NCI-H1048 (cell line): ENCODE measurements around the gene CSF3.
"Not testable (repeated sequence)": the region's sequence is repeated elsewhere in the genome, so short reads cannot be mapped to it uniquely, and the experiment has no call there.

Source experiments
- DNase-seq: peaks from one replicate; lab custom pipeline; 2025; lab: John Stamatoyannopoulos, UW

CSF3 gene

DNA sequence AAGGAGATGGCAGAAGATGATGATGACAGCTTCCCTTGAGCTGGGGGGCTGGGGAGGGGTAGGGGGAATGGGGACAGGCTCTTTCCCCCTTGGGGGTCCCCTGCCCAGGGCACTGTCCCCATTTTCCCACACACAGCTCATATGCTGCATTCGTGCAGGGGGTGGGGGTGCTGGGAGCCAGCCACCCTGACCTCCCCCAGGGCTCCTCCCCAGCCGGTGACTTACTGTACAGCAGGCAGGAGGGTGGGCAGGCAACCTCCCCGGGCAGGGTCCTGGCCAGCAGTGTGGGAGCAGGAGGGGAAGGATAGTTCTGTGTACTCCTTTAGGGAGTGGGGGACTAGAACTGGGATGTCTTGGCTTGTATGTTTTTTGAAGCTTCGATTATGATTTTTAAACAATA lies 17.7 kb upstream of the CSF3 start:
- DNase-seq = no peak

DNA sequence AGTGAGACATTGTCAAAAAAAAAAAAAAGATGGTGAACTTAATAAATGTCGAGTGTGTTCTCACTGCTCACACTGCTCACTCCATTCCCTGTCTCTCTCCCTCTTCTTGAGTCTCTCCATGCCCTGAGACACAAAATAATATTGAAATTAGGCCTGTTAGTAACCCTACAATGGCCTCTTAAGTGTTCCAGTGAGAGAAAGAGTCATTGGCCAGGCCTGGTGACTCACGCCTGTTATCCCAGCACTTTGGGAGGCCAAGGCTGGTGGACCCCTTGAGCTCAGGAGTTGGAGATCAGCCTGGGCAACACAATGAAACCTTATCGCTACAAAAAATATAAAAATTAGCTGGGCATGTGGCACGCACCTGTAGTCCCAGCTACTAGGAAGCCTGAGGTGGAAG lies 16.2 kb upstream of the CSF3 start:
- no peak for DNase-seq

DNA sequence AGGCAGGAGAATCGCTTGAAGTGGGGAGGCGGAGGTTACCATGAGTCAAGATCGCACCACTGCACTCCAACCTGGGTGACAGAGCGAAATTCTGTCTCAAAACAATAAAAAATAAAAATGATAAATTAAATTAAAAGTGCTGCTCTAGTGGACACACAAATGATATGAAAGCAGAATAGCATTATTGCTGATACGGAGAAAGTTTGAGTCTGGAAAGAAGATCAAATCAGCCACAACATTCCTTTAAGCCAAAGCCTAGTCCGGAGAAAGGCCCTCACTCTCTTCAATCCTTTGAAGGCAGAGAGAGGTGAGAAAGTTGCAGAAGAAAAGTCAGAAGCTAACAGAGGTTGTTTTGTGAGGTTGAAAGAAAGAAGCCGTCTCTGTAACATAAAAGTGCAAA lies 15.1 kb upstream of the CSF3 start:
- DNase-seq = no peak

DNA sequence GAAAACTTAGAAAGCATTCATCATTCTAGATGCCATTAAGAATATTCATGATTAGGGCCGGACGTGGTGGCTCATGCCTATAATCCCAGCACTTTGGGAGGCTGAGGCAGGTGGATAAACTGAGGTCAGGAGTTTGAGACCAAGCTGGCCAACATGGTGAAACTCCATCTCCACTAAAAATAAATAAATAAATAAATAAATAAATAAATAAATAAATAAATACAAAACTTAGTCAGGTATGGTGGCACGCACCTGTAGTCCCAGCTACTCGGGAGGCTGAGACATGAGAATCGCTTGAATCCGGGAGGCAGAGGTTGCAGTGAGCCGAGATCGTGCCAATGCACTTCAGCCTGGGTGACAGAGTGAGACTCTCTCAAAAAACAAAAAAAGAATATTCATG lies 13.9 kb upstream of the CSF3 start:
- not testable (repeated sequence) for DNase-seq

DNA sequence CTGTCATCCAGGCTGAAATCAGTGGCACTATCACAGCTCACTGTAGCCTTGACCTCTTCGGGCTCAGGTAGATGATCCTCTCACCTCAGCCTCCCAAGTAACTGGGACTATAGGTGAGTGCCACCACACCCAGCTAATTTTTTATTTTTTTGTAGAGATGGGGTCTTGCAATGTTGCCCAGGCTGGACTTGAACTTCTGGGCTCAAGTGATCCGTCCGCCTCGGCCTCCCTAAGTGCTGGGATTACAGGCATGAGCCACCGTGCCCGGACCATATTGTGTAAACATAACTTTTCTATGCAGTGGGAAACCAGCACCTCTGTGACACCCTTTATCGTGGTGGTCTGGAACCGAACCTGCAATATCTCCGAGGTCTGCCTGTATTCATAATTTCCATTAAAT lies 11.2 kb upstream of the CSF3 start:
- DNase-seq = no peak

DNA sequence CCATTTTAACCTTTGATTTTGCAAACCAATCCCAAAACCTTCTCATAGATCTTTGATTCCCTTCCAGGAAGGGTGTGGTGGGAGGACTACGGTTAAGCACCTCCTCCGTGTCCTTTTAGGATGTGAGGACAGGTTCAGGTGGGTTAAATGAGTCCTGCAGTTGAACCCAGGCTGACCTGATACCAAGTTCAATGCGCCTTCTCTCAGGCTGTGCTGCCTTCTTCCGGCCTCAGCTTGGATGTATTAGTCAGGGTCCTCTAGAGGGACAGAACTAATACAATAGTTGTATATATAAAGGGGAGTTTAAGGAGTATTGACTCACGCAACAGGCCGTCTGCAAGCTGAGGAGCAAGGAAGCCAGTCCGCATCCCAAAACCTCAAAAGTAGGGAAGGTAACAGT lies 10.5 kb upstream of the CSF3 start:
- no peak for DNase-seq

DNA sequence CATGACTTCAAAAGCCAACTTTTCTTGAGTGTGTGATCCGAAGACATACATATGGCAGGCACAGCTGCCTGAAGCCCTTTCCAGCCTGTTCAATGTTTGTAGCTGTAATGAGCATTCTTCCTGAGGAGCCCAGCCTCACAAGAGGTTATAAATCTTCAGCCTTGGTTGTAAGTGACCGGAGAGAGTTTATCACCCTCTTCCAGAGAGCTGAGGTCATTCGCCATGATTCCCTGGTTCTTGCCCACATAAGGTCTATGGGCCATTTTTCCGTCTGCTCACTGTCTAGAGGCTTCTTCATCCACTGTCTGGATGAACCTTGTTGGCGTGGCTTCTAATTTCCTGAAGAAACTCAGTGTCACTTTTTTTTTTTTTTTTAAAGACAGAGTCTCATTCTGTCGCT lies 9.7 kb upstream of the CSF3 start:
- no peak for DNase-seq

DNA sequence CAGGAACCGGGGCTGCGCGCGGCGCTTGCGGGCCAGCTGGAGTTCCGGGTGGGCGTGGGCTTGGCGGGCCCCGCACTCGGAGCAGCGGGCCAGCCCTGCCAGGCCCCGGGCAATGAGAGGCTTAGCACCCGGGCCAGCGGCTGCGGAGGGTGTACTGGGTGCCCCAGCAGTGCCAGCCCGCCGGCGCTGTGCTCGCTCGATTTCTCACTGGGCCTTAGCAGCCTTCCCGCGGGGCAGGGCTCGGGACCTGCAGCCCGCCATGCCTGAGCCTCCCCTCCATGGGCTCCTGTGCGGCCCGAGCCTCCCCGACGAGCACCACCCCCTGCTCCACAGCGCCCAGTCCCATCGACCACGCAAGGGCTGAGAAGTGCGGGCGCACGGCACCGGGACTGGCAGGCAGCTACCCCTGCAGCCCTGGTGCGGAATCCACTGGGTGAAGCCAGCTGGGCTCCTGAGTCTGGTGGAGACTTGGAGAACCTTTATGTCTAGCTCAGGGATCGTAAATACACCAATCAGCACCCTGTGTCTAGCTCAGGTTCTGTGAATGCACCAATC lies 4.2 kb upstream of the CSF3 start:
- not testable (repeated sequence) for DNase-seq

DNA sequence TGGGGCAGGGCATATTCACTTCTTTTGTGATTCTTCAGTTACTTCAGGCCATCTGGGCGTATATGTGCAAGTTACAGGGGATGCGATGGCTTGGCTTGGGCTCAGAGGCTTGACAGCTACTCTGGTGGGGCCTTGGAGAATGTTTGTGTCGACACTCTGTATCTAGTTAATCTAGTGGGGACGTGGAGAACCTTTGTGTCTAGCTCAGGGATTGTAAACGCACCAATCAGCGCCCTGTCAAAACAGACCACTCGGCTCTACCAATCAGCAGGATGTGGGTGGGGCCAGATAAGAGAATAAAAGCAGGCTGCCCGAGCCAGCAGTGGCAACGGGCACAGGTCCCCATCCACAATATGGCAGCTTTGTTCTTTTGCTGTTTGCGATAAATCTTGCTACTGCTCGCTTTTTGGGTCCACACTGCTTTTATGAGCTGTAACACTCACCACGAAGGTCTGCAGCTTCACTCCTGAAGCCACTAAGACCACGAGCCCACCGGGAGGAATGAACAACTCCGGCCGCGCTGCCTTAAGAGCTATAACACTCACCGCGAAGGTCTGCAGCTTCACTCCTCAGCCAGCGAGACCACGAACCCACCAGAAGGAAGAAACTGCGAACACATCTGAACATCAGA lies 3.1 kb upstream of the CSF3 start:
- not testable (repeated sequence) for DNase-seq

DNA sequence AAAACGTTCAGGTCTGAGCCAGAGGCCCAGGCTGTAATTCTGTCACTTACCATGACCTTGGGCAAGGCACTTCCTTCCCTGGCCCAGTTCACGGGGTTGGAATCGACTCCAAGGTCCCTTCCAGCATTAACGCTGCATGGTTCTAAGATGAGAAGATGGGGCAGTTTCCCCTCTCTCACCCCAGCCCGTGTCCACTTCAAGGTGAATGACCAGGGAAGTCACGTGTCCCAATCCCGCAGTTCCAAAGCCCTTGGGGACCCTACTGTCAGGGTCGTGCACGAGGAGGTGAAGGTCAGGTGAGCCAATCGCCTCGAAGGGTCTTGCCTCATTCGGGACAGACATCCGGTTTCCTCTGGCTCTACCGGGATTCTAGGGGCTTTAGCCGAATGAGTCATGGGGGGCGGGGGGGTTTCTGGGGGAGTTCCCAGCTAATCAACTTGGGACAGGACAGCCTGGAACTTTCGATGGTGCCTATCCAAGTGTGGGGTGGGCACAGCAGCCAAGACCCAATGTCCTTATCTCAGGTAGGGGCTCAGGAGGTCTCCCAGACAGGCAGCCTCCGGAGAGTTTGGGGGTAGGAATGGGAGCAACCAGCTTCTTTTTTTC lies 762 bp upstream of the CSF3 start:
- no peak for DNase-seq

DNA sequence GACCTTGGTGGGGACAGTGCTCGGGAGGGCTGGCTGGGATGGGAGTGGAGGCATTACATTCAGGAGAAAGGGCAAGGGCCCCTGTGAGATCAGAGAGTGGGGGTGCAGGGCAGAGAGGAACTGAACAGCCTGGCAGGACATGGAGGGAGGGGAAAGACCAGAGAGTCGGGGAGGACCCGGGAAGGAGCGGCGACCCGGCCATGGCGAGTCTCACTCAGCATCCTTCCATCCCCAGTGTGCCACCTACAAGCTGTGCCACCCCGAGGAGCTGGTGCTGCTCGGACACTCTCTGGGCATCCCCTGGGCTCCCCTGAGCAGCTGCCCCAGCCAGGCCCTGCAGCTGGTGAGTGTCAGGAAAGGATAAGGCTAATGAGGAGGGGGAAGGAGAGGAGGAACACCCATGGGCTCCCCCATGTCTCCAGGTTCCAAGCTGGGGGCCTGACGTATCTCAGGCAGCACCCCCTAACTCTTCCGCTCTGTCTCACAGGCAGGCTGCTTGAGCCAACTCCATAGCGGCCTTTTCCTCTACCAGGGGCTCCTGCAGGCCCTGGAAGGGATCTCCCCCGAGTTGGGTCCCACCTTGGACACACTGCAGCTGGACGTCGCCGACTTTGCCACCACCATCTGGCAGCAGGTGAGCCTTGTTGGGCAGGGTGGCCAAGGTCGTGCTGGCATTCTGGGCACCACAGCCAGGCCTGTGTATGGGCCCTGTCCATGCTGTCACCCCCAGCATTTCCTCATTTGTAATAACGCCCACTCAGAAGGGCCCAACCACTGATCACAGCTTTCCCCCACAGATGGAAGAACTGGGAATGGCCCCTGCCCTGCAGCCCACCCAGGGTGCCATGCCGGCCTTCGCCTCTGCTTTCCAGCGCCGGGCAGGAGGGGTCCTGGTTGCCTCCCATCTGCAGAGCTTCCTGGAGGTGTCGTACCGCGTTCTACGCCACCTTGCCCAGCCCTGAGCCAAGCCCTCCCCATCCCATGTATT lies 1.1 kb downstream of the CSF3 start:
- no peak for DNase-seq

DNA sequence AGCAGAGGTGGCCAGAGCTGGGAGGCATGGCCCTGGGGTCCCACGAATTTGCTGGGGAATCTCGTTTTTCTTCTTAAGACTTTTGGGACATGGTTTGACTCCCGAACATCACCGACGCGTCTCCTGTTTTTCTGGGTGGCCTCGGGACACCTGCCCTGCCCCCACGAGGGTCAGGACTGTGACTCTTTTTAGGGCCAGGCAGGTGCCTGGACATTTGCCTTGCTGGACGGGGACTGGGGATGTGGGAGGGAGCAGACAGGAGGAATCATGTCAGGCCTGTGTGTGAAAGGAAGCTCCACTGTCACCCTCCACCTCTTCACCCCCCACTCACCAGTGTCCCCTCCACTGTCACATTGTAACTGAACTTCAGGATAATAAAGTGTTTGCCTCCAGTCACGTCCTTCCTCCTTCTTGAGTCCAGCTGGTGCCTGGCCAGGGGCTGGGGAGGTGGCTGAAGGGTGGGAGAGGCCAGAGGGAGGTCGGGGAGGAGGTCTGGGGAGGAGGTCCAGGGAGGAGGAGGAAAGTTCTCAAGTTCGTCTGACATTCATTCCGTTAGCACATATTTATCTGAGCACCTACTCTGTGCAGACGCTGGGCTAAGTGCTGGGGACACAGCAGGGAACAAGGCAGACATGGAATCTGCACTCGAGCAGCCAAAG lies 2.3 kb downstream of the CSF3 start:
- no peak for DNase-seq

DNA sequence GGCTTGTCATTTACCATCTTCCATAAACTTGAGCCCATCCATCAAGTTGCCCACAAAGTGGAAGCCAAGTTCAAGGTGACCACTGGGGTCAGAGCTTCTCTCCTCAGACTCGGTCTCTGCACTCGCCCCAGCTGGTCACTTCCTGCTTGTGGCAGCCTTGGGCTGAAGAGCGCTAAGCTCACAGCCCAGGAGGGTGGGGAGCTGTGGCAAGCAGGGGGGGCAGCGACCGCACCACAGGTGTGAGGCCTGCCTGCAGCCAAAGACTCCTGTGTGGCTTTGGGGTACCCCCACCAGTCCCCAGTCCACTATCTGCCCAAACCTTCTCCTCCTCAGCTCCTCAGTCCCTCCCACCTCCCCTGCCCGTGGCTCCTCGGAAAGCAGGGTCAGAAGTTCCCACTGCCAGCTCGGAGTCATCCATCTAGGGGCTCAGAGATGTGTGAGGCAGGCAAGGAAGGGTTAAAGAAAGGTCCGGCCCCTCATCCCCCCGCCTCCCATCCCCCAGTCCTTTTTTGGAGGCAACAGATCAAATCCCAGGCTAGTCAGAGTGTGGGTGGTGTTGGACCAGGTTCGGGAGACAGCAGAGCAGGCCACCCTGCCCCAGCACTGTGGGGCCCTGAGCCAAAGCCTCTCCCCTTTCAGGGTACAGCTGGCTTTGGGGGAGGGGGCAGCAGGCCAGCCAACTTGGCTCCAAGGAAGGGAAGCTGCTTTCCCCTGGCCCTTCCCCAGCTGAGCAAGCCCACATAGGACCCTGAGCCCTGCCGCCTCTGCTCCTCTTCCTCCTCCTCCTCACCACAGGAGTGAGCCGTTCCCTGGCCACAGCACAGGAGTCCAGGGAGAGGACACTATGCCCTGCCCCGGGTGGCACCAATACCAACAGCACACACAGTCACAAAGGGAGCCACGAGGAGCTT lies 3.2 kb downstream of the CSF3 start:
- no peak for DNase-seq

DNA sequence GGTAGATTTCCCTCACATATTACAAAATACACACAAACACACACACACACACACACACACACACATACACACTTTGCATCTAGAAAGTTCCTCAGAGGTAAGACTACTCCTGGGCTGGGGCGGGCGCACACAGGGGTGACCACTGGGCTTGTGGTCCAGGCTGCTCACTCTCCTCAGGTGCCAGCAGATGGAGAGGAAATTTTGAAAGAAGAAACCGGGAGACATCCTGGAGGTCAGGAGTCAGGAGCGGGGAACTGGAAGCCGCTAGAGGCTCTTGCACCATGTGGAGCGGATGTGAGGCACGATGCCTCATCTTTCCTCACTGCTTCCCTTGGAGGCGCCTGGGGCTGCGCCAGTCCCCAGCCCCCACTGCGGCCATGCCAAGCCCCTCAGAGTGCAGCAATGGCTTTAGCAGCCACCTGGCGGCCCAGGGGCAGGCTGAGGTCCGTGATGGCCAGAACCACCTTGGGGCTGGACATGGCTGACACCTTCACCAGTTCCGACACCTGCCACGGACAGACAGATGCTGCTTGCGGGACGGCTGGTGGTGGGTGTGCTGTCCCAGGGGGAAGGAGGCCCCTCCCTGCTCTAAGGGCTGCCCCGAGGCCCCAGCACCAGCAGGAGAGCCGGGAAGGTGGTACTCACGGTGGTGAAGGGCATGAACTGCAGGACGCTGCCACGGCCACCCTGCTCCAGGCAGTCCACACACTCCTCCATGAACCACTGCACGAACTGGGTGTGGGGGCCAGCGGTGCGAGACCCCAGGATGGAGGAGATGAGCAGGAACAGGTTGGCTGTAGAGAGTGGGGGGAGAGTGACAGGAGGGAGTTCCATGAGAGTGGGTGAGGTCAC lies 4.1 kb downstream of the CSF3 start:
- no peak for DNase-seq

DNA sequence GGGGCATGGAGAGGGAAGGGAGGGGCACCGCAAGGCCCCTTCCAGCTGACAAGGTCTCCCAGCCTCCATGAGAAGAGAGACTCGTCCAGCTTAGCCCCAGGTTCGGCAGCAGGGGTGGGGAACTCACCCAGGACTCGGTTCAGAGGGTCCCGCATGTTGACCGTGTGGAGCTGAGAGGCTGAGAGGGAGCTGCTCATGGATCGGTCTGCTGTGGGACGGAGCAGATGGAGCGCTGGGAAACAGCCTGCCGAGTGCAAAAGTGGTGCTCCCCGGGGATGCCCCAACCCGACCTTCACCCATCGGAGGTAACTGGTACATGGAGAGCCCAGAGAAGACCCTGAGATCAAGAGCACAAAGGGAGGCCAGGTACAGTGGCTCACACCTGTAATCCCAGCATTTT lies 4.9 kb downstream of the CSF3 start:
- no peak for DNase-seq

DNA sequence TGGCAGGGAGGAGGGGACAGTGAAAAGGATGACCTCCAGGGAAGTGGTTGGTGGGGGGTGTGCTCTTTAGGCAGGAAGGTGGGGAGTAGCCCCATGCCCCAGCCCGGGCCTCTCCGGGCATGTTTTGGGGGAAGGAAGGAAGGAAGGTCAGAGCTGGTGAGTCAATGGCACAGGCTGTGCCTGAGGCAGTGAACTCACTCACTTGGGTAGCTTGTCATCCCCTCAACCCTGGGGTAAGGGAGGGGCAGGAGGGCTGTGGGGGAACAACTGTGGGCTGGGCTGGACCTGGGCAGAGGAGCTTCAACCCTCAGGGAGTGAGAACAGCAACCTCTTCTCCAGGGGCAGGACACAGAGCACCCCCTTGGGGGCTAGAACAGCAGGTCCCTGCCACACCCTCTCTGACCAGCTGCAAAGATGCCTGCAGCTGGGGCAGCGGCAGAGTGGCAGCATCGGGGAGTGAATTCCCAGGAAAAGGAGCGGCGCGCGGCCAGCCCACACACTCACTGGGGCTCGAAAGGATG lies 6.3 kb downstream of the CSF3 start:
- DNase-seq = no peak

DNA sequence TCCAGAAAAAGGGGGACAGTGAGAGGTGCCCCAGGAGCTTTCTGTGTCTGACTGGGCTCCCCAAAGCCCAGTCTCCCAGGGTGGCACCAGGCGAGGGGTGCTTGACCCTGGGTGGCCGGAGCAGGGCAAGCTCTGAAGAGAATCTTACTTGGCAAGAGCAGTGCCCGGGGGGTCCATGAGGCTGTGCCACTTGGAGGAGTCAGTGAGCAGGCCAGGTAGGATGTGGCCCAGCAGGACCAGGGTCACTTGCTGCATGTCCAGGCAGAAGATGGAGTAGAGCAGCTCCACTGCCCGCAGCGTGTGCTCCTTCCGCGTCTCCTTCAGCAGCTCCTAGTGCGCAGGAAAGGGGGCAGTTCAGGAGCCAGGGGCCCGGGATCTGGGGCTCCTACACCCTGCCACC lies 7.3 kb downstream of the CSF3 start:
- no peak for DNase-seq

DNA sequence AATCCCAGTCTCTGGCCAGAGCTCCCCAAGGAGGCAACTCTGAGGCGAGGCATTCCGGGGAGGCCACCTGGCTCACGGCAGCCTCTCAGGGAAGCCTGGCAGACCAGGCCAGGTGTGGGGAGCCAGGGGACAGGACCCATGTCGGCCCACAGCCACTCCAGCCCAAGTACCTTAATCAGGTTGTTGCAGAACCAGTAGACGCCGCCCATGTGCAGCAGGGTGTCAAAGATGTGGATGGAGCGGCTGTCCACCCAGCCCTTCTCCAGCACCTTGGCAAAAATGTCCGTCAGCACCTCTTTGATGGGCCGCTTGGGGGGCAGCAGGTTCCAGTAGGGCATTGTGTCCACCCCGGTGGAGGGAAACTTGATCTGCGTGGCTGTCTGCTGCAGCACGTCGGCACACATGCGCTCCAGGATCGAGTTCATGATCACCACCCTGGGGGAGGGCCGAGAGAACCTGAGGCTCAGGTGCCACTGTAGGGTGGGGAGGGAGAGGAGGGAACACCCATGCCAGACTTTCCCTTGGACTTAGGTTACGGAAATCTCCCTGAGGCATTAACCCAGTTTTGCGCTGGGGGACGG lies 7.8 kb downstream of the CSF3 start:
- no peak for DNase-seq

DNA sequence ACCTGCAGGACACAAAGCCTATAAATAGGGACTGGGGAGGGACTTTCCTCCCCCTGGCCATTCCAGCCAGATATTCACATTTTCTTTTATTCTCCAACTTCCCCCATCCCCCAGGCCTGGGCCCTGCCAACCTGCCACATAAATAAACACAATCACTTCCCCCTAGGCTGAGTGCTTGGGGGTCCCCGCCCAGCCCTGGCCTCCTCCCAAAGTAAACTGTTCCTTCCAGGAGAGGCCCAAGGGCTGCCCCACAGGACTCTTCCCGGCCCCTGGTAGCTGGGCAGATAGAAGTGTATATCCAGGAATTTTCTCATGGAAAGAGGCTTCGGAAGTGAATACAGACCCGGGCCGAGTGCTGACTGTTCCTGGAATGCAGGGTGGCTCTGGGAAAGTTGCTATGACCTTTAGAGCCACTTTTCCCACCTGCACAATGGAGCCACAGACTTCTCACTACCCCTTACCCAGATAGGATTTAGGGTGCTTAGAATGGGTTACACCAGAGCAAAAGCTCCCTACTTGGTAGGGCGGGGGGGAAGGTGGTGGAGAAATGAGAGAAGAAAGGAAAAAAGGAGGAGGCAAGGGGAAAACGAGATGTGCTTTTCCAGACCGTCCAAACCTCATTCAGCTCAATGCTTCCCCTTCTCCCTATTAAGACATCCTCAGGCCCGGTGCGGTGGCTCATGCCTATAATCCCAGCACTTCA lies 8.5 kb downstream of the CSF3 start:
- no peak for DNase-seq
